Measurements from ENCODE around the gene UBE2O.

- no peak for TF ChIP-seq CTCF (IDR thresholded peaks at IDR 0.05 in 8 of 11, conservative IDR thresholded peaks at IDR 0.05 in 3 of 11)
- peak in 1 of 3 donors; percentile 26 for TF ChIP-seq POLR2AphosphoS5 (IDR thresholded peaks at IDR 0.05)
Observed at GRCh38 chr17:76475302-76475701, 22.4 kb upstream of the UBE2O start.

All from spleen (tissue), 7 donors.